NCI-H1417 (cell line): ENCODE results near the gene RCL1.
"Not testable (repeated sequence)": the region's sequence is repeated elsewhere in the genome, so short reads cannot be mapped to it uniquely, and the experiment has no call there.

Source experiments
- DNase-seq, 3 experiments: peaks; one replicate each; lab custom pipeline; 2025; lab: John Stamatoyannopoulos, UW

RCL1 gene

DNA sequence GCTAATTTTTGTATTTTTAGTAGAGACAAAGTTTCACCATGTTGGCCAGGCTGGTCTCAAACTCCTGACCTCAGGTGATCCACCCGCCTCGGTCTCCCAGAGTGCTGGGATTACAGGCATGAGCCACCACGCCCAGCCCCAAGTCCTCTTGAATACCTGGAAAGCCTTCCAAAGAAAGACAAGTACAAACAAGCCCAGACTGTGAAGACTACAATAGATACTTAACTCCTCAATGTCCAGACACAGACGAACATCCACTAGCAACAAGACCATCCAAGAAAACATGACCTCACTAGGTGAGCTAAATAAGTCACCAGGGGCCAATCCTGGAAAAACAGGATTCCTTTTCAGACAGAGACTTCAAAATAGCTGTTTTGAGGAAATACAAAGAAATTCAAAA lies 9.6 kb upstream of the RCL1 start:
- not testable (repeated sequence) for DNase-seq

DNA sequence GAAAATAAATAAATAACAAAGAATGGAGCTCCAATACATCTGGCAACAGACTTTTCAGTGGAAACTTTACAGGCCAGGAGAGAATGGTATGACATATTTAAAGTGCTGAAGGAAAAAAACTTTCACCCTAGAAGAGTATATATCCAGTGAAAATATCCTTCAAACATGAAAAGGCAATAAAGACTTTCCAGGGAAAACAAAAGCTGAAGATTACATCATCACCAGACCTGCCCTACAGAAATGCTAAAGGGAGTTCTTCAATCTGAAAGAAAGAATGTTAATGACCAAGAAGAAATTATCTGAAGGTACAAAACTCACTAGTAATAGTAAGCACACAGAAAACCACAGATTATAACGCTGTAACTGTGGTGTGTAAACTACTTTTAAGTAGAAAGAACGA lies 8.3 kb upstream of the RCL1 start:
- no peak for DNase-seq

- DNase-seq = no peak
These were observed 6.1 kb upstream of the RCL1 start for GRCh38 chr9:4786599-4786998.

DNA sequence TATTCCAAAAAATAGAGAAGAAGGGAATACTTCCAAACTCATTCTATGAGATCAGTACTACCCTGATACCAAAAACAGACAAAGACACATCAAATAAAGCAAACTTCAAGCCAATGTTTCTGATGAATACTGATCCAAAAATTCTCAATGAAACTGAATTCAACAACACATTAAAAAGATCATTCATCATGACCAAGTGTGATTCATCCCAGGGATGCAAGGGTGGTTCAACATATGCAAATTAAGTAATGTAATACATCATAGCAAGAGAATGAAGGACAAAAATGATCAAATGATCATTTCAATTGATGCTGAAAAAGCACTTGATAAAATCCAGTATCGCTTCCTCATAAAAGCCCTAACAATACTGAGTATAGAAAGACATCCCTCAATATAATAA lies 4.9 kb upstream of the RCL1 start:
- DNase-seq = no peak

DNA sequence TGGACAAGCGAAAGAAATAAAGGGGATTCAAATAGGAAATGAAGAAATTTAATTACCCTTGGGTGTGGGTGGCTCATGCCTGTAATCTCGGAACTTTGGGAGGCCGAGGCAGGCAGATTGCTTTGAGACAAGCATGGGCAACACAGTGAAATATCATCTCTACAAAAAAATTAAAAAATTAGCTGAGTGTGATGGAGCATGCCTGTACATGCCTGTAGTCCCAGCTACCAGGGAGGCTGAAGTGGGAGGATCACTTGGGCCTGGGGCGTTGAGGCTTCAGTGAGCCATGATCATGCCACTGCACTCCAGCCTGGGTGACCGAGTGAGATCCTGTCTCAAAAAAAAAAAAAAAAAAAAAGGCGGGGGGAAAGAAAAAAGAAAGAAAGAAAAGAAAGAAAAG lies 4.0 kb upstream of the RCL1 start:
- no peak for DNase-seq

DNA sequence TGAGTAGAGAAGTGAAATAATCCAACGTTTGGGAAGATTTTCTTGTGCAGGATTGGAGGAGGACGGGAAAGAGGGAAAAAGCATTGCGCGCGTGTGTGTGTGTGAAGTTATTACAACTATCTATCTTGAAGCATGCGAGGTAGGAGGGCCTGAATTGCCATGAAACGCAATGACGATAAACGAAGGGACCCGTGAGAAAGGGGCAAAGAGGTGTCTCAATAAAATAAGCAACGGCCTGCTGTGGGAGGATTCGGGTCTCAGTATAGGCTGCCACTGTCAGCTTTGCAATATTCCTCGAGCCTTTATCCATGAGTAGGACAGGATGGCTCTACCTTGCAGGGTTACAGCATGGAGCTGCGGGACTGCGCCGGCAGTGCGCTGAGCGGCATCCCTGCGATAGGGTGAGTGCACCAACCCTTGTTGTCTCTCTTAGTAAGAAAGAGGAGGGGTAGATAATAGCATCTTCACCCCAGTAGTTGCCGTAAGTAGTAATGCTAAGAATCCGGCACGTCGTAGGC lies 631 bp upstream of the RCL1 start:
- no peak for DNase-seq

GRCh38 chr9:4793459-4794395 lies 983 bp downstream of the RCL1 start:
- peak in 1 of 3 experiments; percentile 36 for DNase-seq

- DNase-seq = no peak
These were observed 1.9 kb downstream of the RCL1 start for GRCh38 chr9:4794691-4795090.

DNA sequence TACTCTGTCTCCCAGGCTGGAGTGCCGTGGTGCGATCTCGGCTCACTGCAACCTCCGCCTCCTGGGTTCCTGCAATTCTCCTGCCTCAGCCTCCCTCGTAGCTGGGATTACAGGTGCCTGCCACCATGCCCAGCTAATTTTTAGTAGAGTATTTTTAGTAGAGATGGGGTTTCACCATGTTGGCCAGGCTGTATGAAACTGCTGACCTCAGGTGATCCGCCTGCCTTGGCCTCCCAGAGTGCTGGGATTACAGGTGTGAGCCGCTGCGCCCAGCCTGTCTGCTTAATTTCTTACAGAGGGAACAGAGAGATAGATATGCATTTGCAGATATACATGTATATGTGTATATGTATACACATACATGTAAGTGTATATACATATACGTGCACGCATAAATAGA lies 2.4 kb downstream of the RCL1 start:
- DNase-seq = not testable (repeated sequence)

DNA sequence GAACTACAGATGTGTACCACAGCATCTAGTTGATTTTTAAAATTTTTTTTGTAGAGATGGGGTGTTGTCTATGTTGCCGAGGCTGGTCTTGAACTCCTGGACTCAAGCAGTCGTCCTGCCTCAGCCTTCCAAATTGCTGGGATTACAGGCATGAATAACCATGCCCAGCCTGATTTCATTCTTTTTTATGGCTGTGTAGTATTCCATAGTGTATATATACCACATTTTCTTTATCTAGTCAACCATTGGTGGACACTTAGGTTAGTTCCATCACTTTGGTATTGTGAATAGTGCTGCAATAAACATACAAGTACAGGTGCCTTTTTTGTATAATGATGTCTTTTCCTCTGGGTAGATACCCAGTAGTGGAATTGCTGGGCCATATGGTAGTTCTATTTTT lies 3.8 kb downstream of the RCL1 start:
- DNase-seq = no peak

DNA sequence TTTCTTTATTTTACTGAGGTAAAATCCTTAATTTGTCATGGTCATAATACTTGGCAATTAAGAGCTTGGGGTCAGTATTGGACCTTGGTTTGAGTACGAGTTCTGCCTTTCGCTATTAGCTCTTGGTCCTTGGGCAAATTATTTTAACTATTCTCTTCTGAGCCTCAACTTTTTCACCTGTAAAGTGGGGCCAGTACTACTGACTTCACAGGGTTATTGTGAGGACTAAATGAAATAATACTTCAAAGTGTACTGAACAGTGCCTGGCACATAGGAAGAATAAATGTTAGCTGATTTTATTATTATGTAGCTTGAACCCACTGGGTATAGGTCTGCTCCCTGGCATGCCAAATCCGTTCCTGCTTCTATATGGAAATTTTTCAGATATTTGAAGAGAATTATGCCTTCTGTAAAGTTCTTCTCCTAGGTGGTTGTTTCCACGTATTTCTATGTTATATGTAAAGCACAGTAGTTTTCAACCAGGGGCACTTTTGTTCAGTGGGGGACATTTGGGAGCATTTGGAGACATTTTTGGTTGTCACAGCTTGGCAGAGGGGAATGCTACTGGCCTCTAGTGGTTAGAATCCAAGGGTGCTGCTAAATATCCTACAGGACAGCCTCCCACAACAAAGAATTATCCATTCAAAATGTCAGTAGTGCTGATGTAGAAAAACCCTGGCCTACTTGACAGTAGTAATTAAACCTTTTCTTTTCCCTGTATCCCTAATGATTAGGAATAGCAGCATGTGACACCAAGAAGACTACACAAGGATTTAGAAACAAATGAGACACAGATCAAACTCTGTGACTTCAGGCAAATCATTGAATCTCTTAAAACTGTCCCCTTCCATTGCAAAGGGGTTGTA lies 4.5 kb downstream of the RCL1 start:
- peak in 1 of 3 experiments; percentile 30 for DNase-seq

GRCh38 chr9:4797854-4798150 lies 5.1 kb downstream of the RCL1 start:
- no peak for DNase-seq

DNA sequence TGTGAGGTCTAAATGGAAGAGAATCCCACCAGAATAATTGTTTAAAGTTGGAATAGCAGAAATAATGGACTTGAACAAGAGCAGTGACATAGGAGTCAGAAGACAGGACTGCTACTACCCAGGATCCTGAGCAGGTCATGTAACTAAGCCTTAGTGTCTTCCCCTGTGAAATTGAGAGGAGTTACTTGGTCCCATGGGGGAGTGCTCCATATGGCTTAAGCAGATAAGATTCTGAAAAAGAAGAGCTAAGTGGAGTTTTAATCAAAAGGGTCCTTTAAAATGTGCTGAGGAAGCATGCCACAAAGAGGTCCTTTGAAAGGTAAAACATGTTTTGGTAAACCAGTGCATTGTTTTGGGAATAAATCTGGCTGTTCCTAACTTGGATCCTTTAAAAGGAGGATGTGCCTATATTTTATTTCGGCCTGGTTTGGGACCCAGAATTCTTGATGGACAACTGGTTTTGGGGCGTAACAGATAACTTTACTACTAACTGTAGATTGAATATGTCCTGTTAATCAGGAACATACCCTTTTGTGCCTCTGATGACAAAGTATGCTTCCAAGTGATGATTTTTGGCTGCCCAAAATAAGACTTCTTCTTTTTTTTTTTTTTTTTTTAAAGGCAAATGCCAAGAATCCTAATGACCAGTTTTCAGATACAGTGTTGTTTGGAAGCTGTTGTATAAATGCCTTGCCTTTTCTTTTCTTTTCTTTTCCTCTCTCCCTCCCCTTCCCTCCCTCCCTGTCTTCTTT lies 5.7 kb downstream of the RCL1 start:
- no peak for DNase-seq

- no peak for DNase-seq
These were observed 6.3 kb downstream of the RCL1 start for GRCh38 chr9:4799033-4799430.

- no peak for DNase-seq
These were observed 7.0 kb downstream of the RCL1 start for GRCh38 chr9:4799775-4800174.

GRCh38 chr9:4801156-4801555 lies 8.4 kb downstream of the RCL1 start:
- no peak for DNase-seq

DNA sequence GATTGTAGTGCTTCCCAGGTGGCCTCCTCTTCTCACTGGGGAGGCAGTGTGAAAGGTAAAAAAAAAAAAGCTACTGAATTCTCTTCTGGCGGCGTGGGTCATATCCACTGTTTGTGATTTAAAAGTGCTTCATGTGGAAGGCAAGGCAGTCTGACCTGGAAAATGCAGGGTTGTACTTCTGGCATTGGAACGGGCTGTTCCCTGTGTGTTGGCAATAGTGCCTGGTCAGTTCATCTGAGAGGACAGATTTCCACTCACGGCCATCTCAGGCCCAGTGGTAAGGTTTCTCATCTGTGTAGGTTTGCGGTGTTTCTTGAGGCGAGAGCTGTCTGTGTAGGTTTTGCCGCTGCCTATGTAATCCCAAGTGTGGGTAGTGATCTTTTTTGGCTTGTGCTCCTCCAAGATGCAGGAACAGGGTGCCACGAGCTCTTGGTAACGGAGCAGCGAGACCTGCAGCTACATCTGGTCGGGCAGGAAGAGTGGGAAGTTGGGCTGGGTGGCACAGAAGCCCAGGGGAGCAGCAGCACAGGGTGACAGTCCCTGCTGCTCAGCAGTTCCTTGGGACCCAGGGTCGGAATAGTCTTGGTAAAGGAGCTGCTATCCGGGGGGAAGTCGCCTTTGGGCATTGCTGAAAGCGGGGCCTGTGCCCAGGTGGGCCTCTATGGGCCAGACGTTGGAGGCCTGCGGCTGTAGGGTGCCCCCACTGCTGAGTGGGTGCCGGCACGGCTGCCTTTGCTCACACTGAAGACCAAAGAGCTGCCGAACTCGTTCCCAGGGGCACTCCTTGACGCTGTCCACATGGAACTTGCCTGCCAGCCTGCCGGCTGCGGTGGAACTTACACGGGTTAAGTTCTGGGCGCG lies 11.2 kb downstream of the RCL1 start:
- no peak for DNase-seq

DNA sequence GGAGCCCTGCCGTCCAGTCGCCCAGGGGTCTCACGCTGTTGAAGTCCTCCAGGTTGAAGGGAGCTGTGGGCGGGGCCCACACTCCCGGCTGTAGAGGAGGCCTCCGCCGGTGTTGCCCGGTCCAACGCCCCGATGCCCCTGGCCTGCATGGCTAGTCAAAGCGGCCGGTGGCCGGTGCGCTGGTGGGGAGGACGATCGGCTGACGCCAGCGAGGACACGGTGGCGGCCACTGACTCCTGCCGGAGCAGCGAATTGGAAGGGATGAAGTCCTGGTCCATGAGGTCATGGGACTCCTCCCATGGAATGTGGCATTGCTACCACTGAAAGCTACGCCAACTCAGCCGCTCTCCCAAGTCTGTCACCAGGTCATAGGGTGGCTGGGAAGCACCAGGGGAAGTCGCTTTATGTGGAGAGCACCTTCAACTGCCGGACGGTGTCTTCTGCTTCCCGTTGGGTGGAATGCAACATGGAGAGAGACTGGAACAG lies 11.8 kb downstream of the RCL1 start:
- no peak for DNase-seq

DNA sequence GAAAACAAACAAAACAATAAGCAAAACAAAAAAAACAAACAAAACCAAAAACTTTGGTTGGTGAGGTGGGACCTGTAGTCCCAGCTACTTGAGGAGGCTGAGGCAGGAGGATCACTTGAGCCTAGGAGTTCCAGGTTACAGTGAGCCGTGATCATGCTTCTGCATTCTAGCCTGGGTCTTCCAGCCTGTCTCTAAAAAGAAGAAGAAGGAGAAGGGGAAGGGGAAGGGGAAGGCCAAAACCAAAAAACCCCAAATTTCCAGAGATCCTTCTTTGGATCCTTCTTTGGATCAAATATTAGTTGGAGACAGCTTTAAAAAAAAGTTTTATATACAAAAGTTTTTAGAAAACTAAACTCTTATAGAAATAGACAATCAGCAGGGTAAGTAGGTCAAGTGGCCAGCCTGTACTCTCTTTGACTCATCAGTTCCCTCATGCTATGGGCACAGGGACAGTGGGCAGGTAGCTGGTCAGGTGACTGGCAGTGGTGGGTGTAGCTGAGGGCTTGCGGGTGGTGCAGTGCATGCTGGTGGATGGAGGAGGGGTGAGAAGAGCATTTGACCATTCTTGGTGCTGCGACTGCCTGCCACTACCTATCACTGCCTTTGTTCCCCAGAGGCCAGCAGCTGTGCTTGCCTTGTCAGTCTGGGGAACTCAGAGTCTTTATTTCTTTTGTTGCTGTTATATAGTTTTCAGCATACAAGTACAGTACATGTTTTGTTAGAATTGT lies 12.6 kb downstream of the RCL1 start:
- DNase-seq = no peak

DNA sequence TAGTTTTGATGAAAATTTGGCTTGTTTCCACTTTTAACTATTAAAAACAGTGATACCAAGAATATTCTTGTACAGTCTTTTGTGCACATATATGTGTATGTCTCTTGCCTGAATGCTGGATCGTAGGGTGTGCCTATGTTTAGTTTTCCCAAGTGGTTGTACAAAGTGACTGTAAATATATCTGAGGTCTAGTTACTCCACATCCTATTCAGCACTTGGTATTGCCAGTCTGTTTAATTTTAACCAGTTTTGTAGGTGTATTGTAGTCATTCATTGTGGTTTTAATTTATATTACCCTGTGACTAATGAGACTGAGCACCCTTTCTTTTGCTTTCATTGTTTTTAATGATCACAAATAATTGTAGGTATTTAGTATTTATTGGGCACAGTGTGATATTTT lies 17.8 kb downstream of the RCL1 start:
- no peak for DNase-seq
